Measurements from ENCODE around the gene KIF3A. TPM values are rescaled to one million over a fixed set of nuclear protein-coding genes. Genes with fewer than 3 reads are reported as not detected.

Gene KIF3A
- total RNA-seq, 4 donors from 2014 or later: 1.5 to 32.2 (median 4.0) TPM

GRCh38 chr5:132678735-132679134 is 58.6 kb downstream of the KIF3A start:
- Histone ChIP-seq H3K27me3 (no peaks in the 10 kb centered on the region), H3K4me1 (peaks cover 0 to 4% (median 0%) of the 10 kb centered on the region in 4 donors), H3K4me3 (no peak overlapping the region), H3K27ac (no peak overlapping the region), H3K9me3 (no peaks in the 10 kb centered on the region), H3K36me3 (no peaks in the 10 kb centered on the region)
- DNase-seq: no peak
- TF ChIP-seq POLR2A (IDR thresholded peaks at IDR 0.05) (no peak), CTCF (IDR thresholded peaks at IDR 0.05) (no peak)

- no peaks in the 10 kb centered on the region for H3K36me3 ChIP-seq
- H3K4me1 ChIP-seq: peaks cover 0 to 4% (median 0%) of the 10 kb centered on the region in 4 donors
- DNase-seq: no peak
- H3K27ac ChIP-seq: no peak overlapping the region
- TF ChIP-seq POLR2A (IDR thresholded peaks at IDR 0.05): no peak
- no peak for TF ChIP-seq CTCF (IDR thresholded peaks at IDR 0.05)
- no peak overlapping the region for H3K4me3 ChIP-seq
- no peaks in the 10 kb centered on the region for H3K27me3 ChIP-seq
- no peaks in the 10 kb centered on the region for H3K9me3 ChIP-seq
These were observed 59.5 kb downstream of the KIF3A start for GRCh38 chr5:132677682-132678400.

- Histone ChIP-seq H3K4me1 (peaks cover 0 to 4% (median 0%) of the 10 kb centered on the region in 4 donors), H3K36me3 (no peaks in the 10 kb centered on the region), H3K27me3 (no peaks in the 10 kb centered on the region), H3K4me3 (no peak overlapping the region), H3K27ac (peak overlapping the region in 1 of 4 donors; percentile 8), H3K9me3 (no peaks in the 10 kb centered on the region)
- DNase-seq: peak in 2 of 3 donors; percentile 64 to 71
- TF ChIP-seq CTCF (IDR thresholded peaks at IDR 0.05) (peak in 3 of 6 experiments; percentile 32 to 48 (median 47)), POLR2A (IDR thresholded peaks at IDR 0.05) (no peak)
These were observed 60.2 kb downstream of the KIF3A start for GRCh38 chr5:132677191-132677590.

- Histone ChIP-seq H3K4me1 (peaks cover 0 to 4% (median 0%) of the 10 kb centered on the region in 4 donors), H3K36me3 (no peaks in the 10 kb centered on the region), H3K27me3 (no peaks in the 10 kb centered on the region), H3K9me3 (no peaks in the 10 kb centered on the region), H3K4me3 (no peak overlapping the region), H3K27ac (no peak overlapping the region)
- TF ChIP-seq POLR2A (IDR thresholded peaks at IDR 0.05): no peak
- no peak for TF ChIP-seq CTCF (IDR thresholded peaks at IDR 0.05)
- DNase-seq: no peak
These were observed 61.2 kb downstream of the KIF3A start for GRCh38 chr5:132675936-132676689.

- no peak overlapping the region for H3K4me3 ChIP-seq
- no peak for DNase-seq
These were observed 62.5 kb downstream of the KIF3A start for GRCh38 chr5:132674671-132675506.

More at GRCh38 chr5:132674671-132675506, 62.5 kb downstream of the KIF3A start:
- Histone ChIP-seq H3K9me3 (no peaks in the 10 kb centered on the region), H3K27me3 (no peaks in the 10 kb centered on the region), H3K4me1 (peaks cover 0 to 6% (median 0%) of the 10 kb centered on the region in 4 donors), H3K27ac (peak overlapping the region in 2 of 4 donors; percentile 44 to 55), H3K36me3 (no peaks in the 10 kb centered on the region)
- TF ChIP-seq POLR2A (IDR thresholded peaks at IDR 0.05) (no peak), CTCF (IDR thresholded peaks at IDR 0.05) (no peak)

Measured in Peyer's patch (tissue), 4 donors.